Lung (tissue), 12 donors: ENCODE data around the gene DNAJC16. TPM values are rescaled to one million over a fixed set of nuclear protein-coding genes. Genes with fewer than 3 reads are reported as not detected.

ENCODE experiments used
- ATAC-seq: fragments of 200-7000 bp; cut with Tn5 transposase; one replicate; pipeline ENCODE4 v1.9.1; 2020; ENCODE audit warnings: moderate number of reproducible peaks; ENCODE audit not compliant: insufficient read depth, low FRiP score
- DNase-seq, 3 donors: peaks; one replicate each; pipeline ENCODE4 v3.0.0-alpha.2; 2013 to 2017
- H3K27ac ChIP-seq, 2 donors: one replicate each; pipeline ENCODE4 v1.5.1; 2013; ENCODE audit warnings: mild to moderate bottlenecking in 2 of 2, moderate library complexity in 2 of 2, control low read depth in 1 of 2, inconsistent platforms in 1 of 2, low read depth in 1 of 2, low read length in 1 of 2
- H3K27me3 ChIP-seq, 3 donors: one replicate each; pipeline ENCODE4 v1.5.1; 2013; ENCODE audit warnings: low read length in 2 of 3; ENCODE audit not compliant: control insufficient read depth in 3 of 3, insufficient read depth in 3 of 3
- H3K36me3 ChIP-seq, 4 donors: one replicate each; pipeline ENCODE4 v1.5.1; 2013; ENCODE audit warnings: low read length in 4 of 4, mild to moderate bottlenecking in 1 of 4, moderate library complexity in 1 of 4; ENCODE audit not compliant: control insufficient read depth in 4 of 4, insufficient read depth in 4 of 4
- H3K4me1 ChIP-seq, 5 donors: one replicate each; pipeline ENCODE4 v1.5.1; 2013; ENCODE audit warnings: low read length in 5 of 5, mild to moderate bottlenecking in 2 of 5, moderate library complexity in 1 of 5; ENCODE audit not compliant: control insufficient read depth in 5 of 5, insufficient read depth in 5 of 5
- H3K4me3 ChIP-seq: one replicate; pipeline ENCODE4 v1.5.1; 2013; ENCODE audit warnings: mild to moderate bottlenecking, control low read depth, moderate library complexity
- H3K9ac ChIP-seq, 2 donors: one replicate each; pipeline ENCODE4 v1.5.1; 2013; ENCODE audit warnings: low read length in 2 of 2, control low read depth in 1 of 2; ENCODE audit not compliant: insufficient read depth in 1 of 2
- H3K9me3 ChIP-seq, 4 donors: one replicate each; pipeline ENCODE4 v1.5.1; 2013; ENCODE audit warnings: low read length in 3 of 4, mild to moderate bottlenecking in 1 of 4, moderate library complexity in 1 of 4; ENCODE audit not compliant: control insufficient read depth in 4 of 4, insufficient read depth in 3 of 4
- CTCF ChIP-seq: IDR thresholded peaks from 2 replicates; pipeline ENCODE4 v1.5.1; 2012; ENCODE audit warnings: mild to moderate bottlenecking; ENCODE audit errors: control extremely low read depth, extremely low read depth
- WGBS, 2 donors: extraction: QIAGEN DNeasy Blood & Tissue Kit; methylation state at CpG; one replicate each; pipeline ENCODE4 v1.1.7; 2013; 5-methylcytosine and 5-hydroxymethylcytosine counted together
- polyA plus RNA-seq, 2 donors: library from polyadenylated mRNA; stranded (reverse); fragments of 200-250 nt; gene quantifications; one replicate each; pipeline ENCODE4 v1.2.1, GENCODE V29; 2013
- total RNA-seq, 2 donors: library from RNA; depleted of rRNA in 1 of 2; stranded (reverse); fragments of >200 nt in 1 of 2; gene quantifications; one replicate each; pipeline ENCODE4 v1.2.1, GENCODE V29; 2014 to 2021
- donor health status: control.
- donor health status: control.
- donor health status: Bipolar disorder and iron deficiency.
- donor health status: healthy.
- donor health status: DM: yes; HTN: yes; CAD: no.

Gene DNAJC16
- total and polyA plus RNA-seq, 4 donors, result 4.8 to 28.8 (median 12.8) TPM

- no peak for ATAC-seq
Observed at GRCh38 chr1:15592285-15592684, 65.6 kb downstream of the DNAJC16 start.

GRCh38 chr1:15595809-15596617 lies 69.4 kb downstream of the DNAJC16 start:
- H3K36me3 ChIP-seq, result no peaks in the 10 kb centered on the region
- no peaks in the 10 kb centered on the region for H3K27me3 ChIP-seq
- 79 to 91% methylated on average over 5 of the region's 5 CpGs for WGBS, 2 donors
- no peak for ATAC-seq
- no peak overlapping the region for H3K9ac ChIP-seq
- no peak for DNase-seq
- peaks cover 0 to 5% (median 0%) of the 10 kb centered on the region in 5 donors for H3K4me1 ChIP-seq
- no peak overlapping the region for H3K4me3 ChIP-seq
- no peak overlapping the region for H3K27ac ChIP-seq
- TF ChIP-seq CTCF, result no peak
- H3K9me3 ChIP-seq, result no peaks in the 10 kb centered on the region

More at GRCh38 chr1:15592285-15592684, 65.6 kb downstream of the DNAJC16 start:
- Histone ChIP-seq H3K27ac (no peak overlapping the region), H3K36me3 (no peaks in the 10 kb centered on the region), H3K9ac (no peak overlapping the region), H3K4me3 (no peak overlapping the region), H3K4me1 (no peaks in the 10 kb centered on the region), H3K27me3 (no peaks in the 10 kb centered on the region), H3K9me3 (peaks cover 0 to 4% (median 0%) of the 10 kb centered on the region in 4 donors)
- WGBS, 2 donors, result 84 to 91% methylated on average over 5 of the region's 5 CpGs
- TF ChIP-seq CTCF, result no peak
- no peak for DNase-seq

GRCh38 chr1:15598436-15598835 lies 71.8 kb downstream of the DNAJC16 start:
- Histone ChIP-seq H3K4me1 (peaks cover 0 to 6% (median 0%) of the 10 kb centered on the region in 5 donors), H3K27me3 (no peaks in the 10 kb centered on the region), H3K4me3 (no peak overlapping the region), H3K27ac (no peak overlapping the region), H3K9me3 (no peaks in the 10 kb centered on the region), H3K36me3 (no peaks in the 10 kb centered on the region), H3K9ac (no peak overlapping the region)
- ATAC-seq (no peak), DNase-seq (peak in 2 of 3 donors; percentile 43 to 46)
- whole genome bisulfite sequencing, 2 donors, result 69 to 75% methylated on average over 2 of the region's 2 CpGs
- TF ChIP-seq CTCF, result no peak
